Neural cell (in vitro differentiated cells): ENCODE measurements around the gene SSC5D.

ENCODE experiments used
- EZH2 ChIP-seq: fragments of 200-600, 300-800 bp; shearing (Covaris generic), sonication (generic); IDR thresholded peaks from 2 replicates; pipeline ENCODE4 v1.6.1; 2014; ENCODE audit warnings: antibody characterized with exemption, low read length, borderline replicate concordance, mild to moderate bottlenecking; ENCODE audit not compliant: insufficient read depth, poor library complexity, severe bottlenecking
- MXI1 ChIP-seq: fragments of 450-650 bp; conservative IDR thresholded peaks from 2 replicates; pipeline ENCODE4 v1.6.1; 2014; ENCODE audit warnings: antibody characterized with exemption, mild to moderate bottlenecking; ENCODE audit not compliant: poor library complexity, severe bottlenecking
- RAD21 ChIP-seq: fragments of 450-650 bp; conservative IDR thresholded peaks from 2 replicates; pipeline ENCODE4 v1.6.1; 2014; ENCODE audit warnings: antibody characterized with exemption, mild to moderate bottlenecking, moderate library complexity
- TF ChIP-seq, protein P1 (sequence below): fragments of 450-650 bp; IDR thresholded peaks from 2 replicates; pipeline ENCODE4 v1.5.1; 2014; ENCODE audit warnings: antibody characterized with exemption, mild to moderate bottlenecking, moderate library complexity; ENCODE audit not compliant: poor library complexity, severe bottlenecking

DNA sequence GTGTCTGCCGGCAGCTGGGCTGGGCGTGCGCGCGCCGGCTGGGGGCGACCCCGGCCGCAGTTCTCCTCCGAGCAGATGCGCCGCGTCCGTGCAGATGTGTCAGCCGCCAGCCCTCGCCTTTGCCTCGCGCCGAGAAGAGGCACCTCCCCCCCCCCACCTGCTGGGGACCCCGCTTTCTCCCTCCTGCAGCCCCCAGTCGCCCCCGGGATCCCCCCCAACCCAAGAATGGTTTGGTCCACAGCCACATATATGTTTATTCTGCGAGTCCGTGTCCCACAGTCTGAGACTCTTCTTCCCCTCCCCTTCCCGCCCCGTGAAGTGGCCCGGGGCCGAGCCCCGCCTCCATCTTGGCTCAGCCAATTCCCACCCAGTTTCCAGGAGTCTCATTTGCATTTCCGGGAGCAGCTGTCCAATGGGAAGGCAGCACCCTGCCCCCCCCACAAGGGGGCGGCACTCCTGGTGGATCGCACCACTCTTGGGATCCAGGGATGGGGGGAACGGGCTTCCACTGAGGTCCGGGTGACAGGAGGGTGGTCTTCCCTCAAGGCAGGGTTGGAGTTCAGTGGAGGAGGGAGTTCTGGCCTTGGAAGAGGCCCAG lies 35.4 kb upstream of the SSC5D start:
- peak; percentile 39 for TF ChIP-seq RAD21
- TF ChIP-seq EZH2, result no peak
- TF ChIP-seq, protein P1, sequence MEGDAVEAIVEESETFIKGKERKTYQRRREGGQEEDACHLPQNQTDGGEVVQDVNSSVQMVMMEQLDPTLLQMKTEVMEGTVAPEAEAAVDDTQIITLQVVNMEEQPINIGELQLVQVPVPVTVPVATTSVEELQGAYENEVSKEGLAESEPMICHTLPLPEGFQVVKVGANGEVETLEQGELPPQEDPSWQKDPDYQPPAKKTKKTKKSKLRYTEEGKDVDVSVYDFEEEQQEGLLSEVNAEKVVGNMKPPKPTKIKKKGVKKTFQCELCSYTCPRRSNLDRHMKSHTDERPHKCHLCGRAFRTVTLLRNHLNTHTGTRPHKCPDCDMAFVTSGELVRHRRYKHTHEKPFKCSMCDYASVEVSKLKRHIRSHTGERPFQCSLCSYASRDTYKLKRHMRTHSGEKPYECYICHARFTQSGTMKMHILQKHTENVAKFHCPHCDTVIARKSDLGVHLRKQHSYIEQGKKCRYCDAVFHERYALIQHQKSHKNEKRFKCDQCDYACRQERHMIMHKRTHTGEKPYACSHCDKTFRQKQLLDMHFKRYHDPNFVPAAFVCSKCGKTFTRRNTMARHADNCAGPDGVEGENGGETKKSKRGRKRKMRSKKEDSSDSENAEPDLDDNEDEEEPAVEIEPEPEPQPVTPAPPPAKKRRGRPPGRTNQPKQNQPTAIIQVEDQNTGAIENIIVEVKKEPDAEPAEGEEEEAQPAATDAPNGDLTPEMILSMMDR, result peak; percentile 11
- peak; percentile 23 for TF ChIP-seq MXI1
